ENCODE data around the gene ADRA1B.
"Not testable (repeated sequence)": the region's sequence is repeated elsewhere in the genome, so short reads cannot be mapped to it uniquely, and the experiment has no call there.

The ADRA1B gene

DNA sequence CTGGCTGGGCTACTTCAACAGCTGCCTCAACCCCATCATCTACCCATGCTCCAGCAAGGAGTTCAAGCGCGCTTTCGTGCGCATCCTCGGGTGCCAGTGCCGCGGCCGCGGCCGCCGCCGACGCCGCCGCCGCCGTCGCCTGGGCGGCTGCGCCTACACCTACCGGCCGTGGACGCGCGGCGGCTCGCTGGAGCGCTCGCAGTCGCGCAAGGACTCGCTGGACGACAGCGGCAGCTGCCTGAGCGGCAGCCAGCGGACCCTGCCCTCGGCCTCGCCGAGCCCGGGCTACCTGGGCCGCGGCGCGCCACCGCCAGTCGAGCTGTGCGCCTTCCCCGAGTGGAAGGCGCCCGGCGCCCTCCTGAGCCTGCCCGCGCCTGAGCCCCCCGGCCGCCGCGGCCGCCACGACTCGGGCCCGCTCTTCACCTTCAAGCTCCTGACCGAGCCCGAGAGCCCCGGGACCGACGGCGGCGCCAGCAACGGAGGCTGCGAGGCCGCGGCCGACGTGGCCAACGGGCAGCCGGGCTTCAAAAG lies 55.7 kb downstream of the ADRA1B start:
- DNase-seq: peak; percentile 43

DNA sequence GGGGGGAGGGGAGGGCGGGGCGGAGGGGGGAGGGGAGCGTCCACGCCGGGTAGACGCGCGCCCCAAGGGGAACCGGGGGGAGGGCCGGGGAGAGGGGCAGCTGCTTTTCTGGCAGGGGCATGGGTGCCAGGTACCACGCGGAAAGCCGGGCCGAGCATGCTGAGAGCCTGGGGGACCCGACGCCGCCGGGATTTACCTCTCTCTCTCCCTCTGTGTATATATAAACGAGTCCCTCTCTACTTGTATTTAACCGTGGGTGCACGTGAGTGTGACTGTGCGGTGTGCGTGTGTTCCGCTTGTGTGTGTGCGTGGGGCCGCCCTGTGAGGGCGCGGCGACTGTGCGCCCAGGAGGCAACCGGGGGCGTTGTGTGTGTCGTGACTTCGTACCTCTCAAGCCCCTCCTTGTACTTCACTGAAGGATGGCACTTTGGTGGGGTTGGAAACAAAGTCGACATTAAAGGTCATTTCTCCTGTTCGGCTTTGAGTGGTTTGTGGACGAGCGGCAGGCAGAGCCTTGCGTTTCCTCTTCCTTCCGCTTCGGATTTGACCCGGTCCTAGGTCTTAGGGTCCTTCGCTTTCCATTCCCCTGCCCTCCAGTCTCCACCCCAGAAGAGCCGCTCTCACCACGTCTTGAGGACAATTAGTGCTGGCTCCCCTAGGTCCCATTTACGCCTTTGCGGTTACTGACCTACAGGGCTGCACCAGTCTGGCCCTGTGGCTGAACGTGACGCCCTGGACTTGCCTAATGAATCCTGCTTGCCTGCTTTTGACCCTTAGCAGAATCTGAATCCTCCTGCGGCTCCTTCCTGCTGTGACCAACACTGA lies 56.5 kb downstream of the ADRA1B start:
- DNase-seq: no peak

GRCh38 chr5:159975462-159976019 lies 59.3 kb downstream of the ADRA1B start:
- peak; percentile 42 for DNase-seq

DNA sequence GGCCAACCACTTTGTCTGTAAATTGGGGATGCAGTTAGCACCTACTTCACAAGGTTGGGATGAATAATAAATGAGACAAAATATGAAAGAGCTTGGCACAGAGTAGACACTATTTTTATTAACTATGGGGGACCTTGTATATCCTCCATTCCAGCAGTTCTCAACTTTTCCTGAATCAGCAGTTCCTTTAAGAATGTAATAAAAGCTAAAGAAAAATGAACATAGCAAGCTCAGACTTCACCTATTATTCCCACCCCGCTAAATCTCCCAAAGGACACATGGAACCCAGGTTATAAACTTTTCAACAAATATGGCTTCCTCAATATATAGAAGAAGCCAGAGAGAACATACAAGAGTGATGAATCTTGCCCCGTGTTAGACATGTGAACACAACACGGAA lies 60.6 kb downstream of the ADRA1B start:
- DNase-seq: no peak

GRCh38 chr5:159978358-159978757 lies 62.1 kb downstream of the ADRA1B start:
- DNase-seq: peak; percentile 82

DNA sequence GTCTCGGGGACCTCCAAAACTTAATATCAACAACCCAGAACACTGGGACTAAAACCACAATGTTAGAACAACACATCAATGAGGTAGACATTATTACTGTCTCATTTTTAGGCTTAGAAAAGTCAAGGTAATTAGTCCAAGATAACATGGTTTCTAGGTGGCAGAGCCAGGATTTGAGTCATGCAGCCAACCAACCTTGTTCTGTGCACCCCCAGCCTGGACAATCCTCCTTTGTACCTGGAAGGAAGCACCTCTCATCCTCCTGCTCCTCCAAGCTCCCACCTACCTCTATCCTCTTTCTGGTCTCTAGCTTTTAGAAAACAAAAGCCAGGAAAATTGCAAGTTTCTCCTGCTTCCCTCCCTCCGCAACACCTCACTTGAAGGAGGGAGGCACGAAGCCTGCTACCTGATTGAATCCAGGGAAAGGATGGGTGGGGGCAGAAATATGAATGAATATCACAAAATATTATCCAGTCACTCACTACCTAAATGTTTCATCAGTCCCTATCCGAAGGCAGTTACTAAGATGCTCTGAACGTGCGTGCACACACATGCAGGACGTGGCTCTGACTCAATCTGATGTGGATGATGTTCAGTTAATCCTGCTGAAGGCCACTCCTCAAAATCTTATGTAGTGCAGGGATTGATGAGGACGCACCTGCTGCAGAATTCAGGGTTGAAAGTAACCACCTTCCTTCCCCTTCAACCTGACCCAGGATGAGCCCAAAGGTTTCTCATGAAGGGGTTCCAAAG lies 66.3 kb downstream of the ADRA1B start:
- no peak for DNase-seq

- DNase-seq: peak; percentile 88
Measured at GRCh38 chr5:159987031-159987674, 70.9 kb downstream of the ADRA1B start.

- no peak for DNase-seq
Measured at GRCh38 chr5:159990506-159990905, 74.2 kb downstream of the ADRA1B start.

GRCh38 chr5:159992566-159992965 lies 76.3 kb downstream of the ADRA1B start:
- DNase-seq: no peak

DNA sequence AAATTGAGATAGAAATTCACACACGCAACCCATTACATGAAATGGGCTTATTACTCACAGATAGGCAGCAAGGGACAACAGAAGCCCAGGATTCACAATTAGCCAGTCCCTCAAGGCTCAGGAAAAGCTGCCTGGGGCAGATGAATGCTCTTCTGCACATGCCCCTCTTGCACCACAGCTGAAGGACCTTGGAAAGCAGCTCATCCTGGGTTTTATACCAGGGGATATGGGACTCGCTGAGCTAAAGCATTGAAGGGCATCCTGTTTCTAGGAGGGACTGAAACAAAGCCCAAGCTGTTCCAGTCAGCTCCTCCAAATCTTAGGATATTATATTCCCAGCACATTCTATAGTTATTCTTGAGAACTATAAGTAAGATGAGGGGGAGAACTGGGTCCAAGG lies 76.9 kb downstream of the ADRA1B start:
- DNase-seq: no peak

DNA sequence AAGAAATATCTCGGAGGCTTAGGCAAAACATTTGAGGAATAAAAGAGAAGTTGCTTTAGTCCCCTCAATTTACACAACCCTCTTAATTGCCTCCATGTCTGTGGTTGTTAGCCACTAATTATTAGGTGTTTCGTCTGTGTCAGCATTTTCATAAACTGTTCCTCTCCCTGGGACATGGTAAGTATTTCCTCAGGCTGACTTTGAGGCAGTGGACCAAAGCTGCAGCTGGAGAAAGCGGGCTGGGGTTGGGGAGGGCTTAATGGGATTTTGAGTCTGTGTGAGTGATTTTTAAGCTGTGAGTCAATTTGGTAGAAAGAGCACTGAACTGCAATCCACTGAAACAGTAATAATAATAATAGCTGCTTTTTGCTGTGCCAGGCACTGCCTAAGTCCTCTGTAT lies 79.6 kb downstream of the ADRA1B start:
- DNase-seq: peak; percentile 72

- DNase-seq: no peak
Measured at GRCh38 chr5:160001457-160001856, 85.2 kb downstream of the ADRA1B start.

- no peak for DNase-seq
Measured at GRCh38 chr5:160007514-160007913, 91.2 kb downstream of the ADRA1B start.

- not testable (repeated sequence) for DNase-seq
Measured at GRCh38 chr5:160008529-160008876, 92.2 kb downstream of the ADRA1B start.

- DNase-seq: peak; percentile 99
Measured at GRCh38 chr5:160008877-160009590, 92.8 kb downstream of the ADRA1B start, which contains the start of gene TTC1. TTC1 (plus strand) TSS chr5:160009139; CDS start chr5:160010529, 1,390 bp downstream.

DNA sequence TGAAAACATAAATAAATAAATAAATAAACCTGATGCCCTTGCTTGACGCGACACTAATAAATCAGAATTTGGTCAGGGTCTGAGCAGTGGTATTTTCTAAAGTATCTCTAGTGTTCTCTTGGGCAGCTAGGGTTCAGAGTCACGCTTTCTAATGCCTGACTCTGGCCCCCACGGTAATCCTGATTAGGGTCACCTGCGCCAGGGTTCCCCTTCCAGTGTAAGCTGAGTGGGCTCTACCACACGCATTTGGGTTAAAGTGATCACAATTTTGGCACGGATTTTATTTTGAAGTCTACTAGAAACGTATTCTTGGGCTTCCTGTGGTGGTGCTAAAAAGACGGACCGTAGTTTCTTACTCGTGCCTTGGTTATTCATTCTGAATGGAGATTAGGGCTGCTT lies 93.3 kb downstream of the ADRA1B start:
- DNase-seq: peak; percentile 34

GRCh38 chr5:160011471-160011870 lies 95.2 kb downstream of the ADRA1B start:
- DNase-seq: no peak

GRCh38 chr5:160014197-160014596 lies 97.9 kb downstream of the ADRA1B start:
- not testable (repeated sequence) for DNase-seq

DNA sequence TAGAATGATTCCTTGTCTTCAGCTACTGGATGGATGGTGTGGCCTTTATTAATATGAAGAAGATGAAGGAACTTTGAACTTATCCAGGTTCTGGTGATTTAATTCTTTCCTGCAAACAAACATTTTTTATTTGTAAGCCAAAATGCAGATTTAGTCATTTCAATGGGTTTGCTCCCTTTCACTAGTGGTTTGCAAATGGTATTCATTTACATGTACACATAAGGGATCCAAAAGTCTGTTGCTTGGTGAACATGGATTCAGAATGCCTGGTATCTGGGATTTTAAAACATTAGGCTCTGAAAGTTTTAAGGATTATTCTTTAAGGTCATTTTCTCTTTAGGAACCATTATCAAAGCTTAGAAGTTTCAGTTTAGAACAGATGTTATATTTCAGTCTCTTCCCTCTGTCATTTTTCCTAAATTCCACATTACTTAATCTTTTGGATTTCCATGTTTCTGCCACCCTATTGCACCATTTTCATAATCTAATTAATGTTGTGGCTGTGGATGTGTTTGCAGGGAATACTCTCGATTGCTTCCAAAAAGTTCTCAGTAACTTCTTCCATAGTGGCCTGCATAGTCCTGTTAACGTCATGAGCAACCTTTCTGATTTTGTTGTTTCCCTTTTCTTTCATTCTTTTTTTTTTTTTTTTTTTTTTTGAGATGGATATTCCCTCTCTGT lies 102.8 kb downstream of the ADRA1B start:
- DNase-seq: no peak

DNA sequence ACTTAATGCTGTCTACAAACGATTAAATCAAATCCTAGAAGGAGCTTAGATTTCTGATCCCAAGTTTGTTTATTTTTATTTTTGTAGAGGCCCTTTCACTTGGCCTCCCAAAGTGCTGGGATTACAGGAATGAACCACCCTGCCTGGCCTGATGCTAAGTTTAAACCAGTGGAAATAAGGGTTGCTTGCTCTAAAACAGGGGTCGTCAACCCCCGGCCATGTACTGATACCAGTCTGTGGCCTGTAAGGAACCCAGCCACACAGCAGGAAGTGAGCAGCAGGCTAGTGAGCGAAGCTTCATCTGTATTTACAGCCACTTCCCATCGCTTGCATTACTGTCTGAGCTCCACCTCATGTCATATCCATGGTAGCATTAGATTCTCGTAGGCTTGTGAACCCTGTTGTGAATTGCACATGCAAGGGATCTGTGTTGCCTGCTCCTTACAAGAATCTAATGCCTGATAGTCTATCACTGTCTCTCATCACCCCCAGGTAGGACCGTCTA lies 104.0 kb downstream of the ADRA1B start:
- DNase-seq: no peak

- DNase-seq: no peak
Measured at GRCh38 chr5:160020964-160021363, 104.7 kb downstream of the ADRA1B start.

All from NCI-H82 (cell line).